NCI-H460 (cell line): Measurements from ENCODE around the gene ADCYAP1R1. TPM values are rescaled to one million over a fixed set of nuclear protein-coding genes. Genes with fewer than 3 reads are reported as not detected.

ENCODE experiments used
- DNase-seq: peaks from one replicate; pipeline ENCODE4 v3.0.0-alpha.2; 2016; ENCODE audit warnings: low read depth; ENCODE audit errors: extremely low read depth
- total RNA-seq: library from RNA; depleted of rRNA; stranded (reverse); fragments of >200 nt; shearing (Covaris generic); gene quantifications from 2 replicates; pipeline ENCODE4 v1.2.3, GENCODE V29; 2014

The ADCYAP1R1 gene
- total RNA-seq, 1 experiment from 2014 or later = not detected

- DNase-seq = no peak
Observed at GRCh38 chr7:31036924-31037323, 15.2 kb upstream of the ADCYAP1R1 start.

- no peak for DNase-seq
Observed at GRCh38 chr7:31043051-31043471, 9.0 kb upstream of the ADCYAP1R1 start.

GRCh38 chr7:31044529-31044928 lies 7.6 kb upstream of the ADCYAP1R1 start:
- no peak for DNase-seq

GRCh38 chr7:31046723-31047122 lies 5.4 kb upstream of the ADCYAP1R1 start:
- no peak for DNase-seq

GRCh38 chr7:31047313-31048146 lies 4.6 kb upstream of the ADCYAP1R1 start:
- no peak for DNase-seq

- DNase-seq = no peak
Observed at GRCh38 chr7:31049005-31049765, 2.9 kb upstream of the ADCYAP1R1 start.

- no peak for DNase-seq
Observed at GRCh38 chr7:31052487-31052840, 356 bp downstream of the ADCYAP1R1 start.

- DNase-seq = no peak
Observed at GRCh38 chr7:31052841-31053601, 913 bp downstream of the ADCYAP1R1 start.

GRCh38 chr7:31053986-31054385 lies 1.9 kb downstream of the ADCYAP1R1 start:
- DNase-seq = no peak

- DNase-seq = no peak
Observed at GRCh38 chr7:31054608-31055278, 2.6 kb downstream of the ADCYAP1R1 start.

- no peak for DNase-seq
Observed at GRCh38 chr7:31055471-31055870, 3.4 kb downstream of the ADCYAP1R1 start.

GRCh38 chr7:31056775-31057346 lies 4.8 kb downstream of the ADCYAP1R1 start:
- DNase-seq = no peak

GRCh38 chr7:31058122-31058521 lies 6.0 kb downstream of the ADCYAP1R1 start:
- no peak for DNase-seq

- DNase-seq = no peak
Observed at GRCh38 chr7:31058688-31059087, 6.6 kb downstream of the ADCYAP1R1 start.

- DNase-seq = no peak
Observed at GRCh38 chr7:31059551-31059950, 7.4 kb downstream of the ADCYAP1R1 start.

- no peak for DNase-seq
Observed at GRCh38 chr7:31061185-31061584, 9.1 kb downstream of the ADCYAP1R1 start.

- DNase-seq = no peak
Observed at GRCh38 chr7:31062746-31063435, 10.8 kb downstream of the ADCYAP1R1 start.

GRCh38 chr7:31065021-31065593 lies 13.0 kb downstream of the ADCYAP1R1 start:
- DNase-seq = no peak

GRCh38 chr7:31065840-31066239 lies 13.7 kb downstream of the ADCYAP1R1 start:
- DNase-seq = no peak
